ENCODE results near the gene NFATC1. TPM values are rescaled to one million over a fixed set of nuclear protein-coding genes. Genes with fewer than 3 reads are reported as not detected.

Gene NFATC1
- total and polyA plus RNA-seq, 2 experiments from 2014 or later = 4.2 to 11.3 TPM

- Histone ChIP-seq H3K27ac (peak overlapping the region; percentile 55), H4K20me1 (ENCODE audit: insufficient read depth, poor library complexity, severe bottlenecking) (no peaks in the 10 kb centered on the region), H3K27me3 (no peaks in the 10 kb centered on the region), H3K9me3 (ENCODE audit: low read depth) (no peaks in the 10 kb centered on the region), H3K4me2 (no peak overlapping the region), H3K9me2 (replicated peaks; ENCODE audit: insufficient read depth) (no peaks in the 10 kb centered on the region), H2AFZ (no peak overlapping the region), H3K4me3 (no peak overlapping the region), H3K4me1 (ENCODE audit: insufficient read depth) (no peaks in the 10 kb centered on the region), H3K36me3 (replicated peaks; ENCODE audit: insufficient read depth, low read depth) (no peaks in the 10 kb centered on the region), H3K79me2 (no peaks in the 10 kb centered on the region)
- TF ChIP-seq CTCF (IDR thresholded peaks at IDR 0.05; ENCODE audit: poor library complexity) (no peak), EZH2 (IDR thresholded peaks at IDR 0.05; ENCODE audit: borderline replicate concordance) (no peak), EZH2phosphoT487 (IDR thresholded peaks at IDR 0.05; ENCODE audit: low read depth, severe bottlenecking, unreplicated experiment) (no peak)
- WGBS (ENCODE audit: low lambda C conversion rate, missing lambda C conversion rate) = 77% methylated on average over 36 of the region's 36 CpGs
- DNase-seq (ENCODE audit: low spot score) = no peak
Measured at GRCh38 chr18:79547413-79548076, 151.8 kb downstream of the NFATC1 start.

- no peaks in the 10 kb centered on the region for H3K36me3 ChIP-seq (replicated peaks; ENCODE audit: insufficient read depth, low read depth)
- H3K9me3 ChIP-seq (ENCODE audit: low read depth) = no peaks in the 10 kb centered on the region
- no peaks in the 10 kb centered on the region for H3K27me3 ChIP-seq
- H3K9me2 ChIP-seq (replicated peaks; ENCODE audit: insufficient read depth) = no peaks in the 10 kb centered on the region
- no peak overlapping the region for H3K4me2 ChIP-seq
- no peak overlapping the region for H3K4me3 ChIP-seq
- no peak for TF ChIP-seq EZH2 (IDR thresholded peaks at IDR 0.05; ENCODE audit: borderline replicate concordance)
- DNase-seq (ENCODE audit: low spot score) = no peak
- H3K4me1 ChIP-seq (ENCODE audit: insufficient read depth) = no peaks in the 10 kb centered on the region
- 96% methylated on average over 22 of the region's 25 CpGs for WGBS (ENCODE audit: low lambda C conversion rate, missing lambda C conversion rate)
- H2AFZ ChIP-seq = no peak overlapping the region
- H3K27ac ChIP-seq = no peak overlapping the region
- H3K79me2 ChIP-seq = no peaks in the 10 kb centered on the region
- H4K20me1 ChIP-seq (ENCODE audit: insufficient read depth, poor library complexity, severe bottlenecking) = no peaks in the 10 kb centered on the region
Measured at GRCh38 chr18:79548077-79548450, 152.3 kb downstream of the NFATC1 start.

- WGBS (ENCODE audit: low lambda C conversion rate, missing lambda C conversion rate) = 96% methylated on average over 24 of the region's 24 CpGs
- Histone ChIP-seq H3K4me1 (ENCODE audit: insufficient read depth) (no peaks in the 10 kb centered on the region), H3K9me2 (replicated peaks; ENCODE audit: insufficient read depth) (no peaks in the 10 kb centered on the region), H3K27me3 (no peaks in the 10 kb centered on the region), H3K79me2 (no peaks in the 10 kb centered on the region), H3K27ac (no peak overlapping the region), H3K4me2 (no peak overlapping the region), H3K4me3 (no peak overlapping the region), H2AFZ (no peak overlapping the region), H3K9me3 (ENCODE audit: low read depth) (no peaks in the 10 kb centered on the region), H3K36me3 (replicated peaks; ENCODE audit: insufficient read depth, low read depth) (no peaks in the 10 kb centered on the region), H4K20me1 (ENCODE audit: insufficient read depth, poor library complexity, severe bottlenecking) (no peaks in the 10 kb centered on the region)
- no peak for DNase-seq (ENCODE audit: low spot score)
- TF ChIP-seq CTCF (IDR thresholded peaks at IDR 0.05; ENCODE audit: poor library complexity) (no peak), EZH2 (IDR thresholded peaks at IDR 0.05; ENCODE audit: borderline replicate concordance) (no peak)
Measured at GRCh38 chr18:79548621-79548985, 152.9 kb downstream of the NFATC1 start.

GRCh38 chr18:79548986-79549637 is 153.4 kb downstream of the NFATC1 start:
- no peak overlapping the region for H3K4me3 ChIP-seq
- H4K20me1 ChIP-seq (ENCODE audit: insufficient read depth, poor library complexity, severe bottlenecking) = no peaks in the 10 kb centered on the region
- H3K79me2 ChIP-seq = no peaks in the 10 kb centered on the region
- no peak for DNase-seq (ENCODE audit: low spot score)
- TF ChIP-seq EZH2 (IDR thresholded peaks at IDR 0.05; ENCODE audit: borderline replicate concordance) (no peak), CTCF (IDR thresholded peaks at IDR 0.05; ENCODE audit: poor library complexity) (no peak), EZH2phosphoT487 (IDR thresholded peaks at IDR 0.05; ENCODE audit: low read depth, severe bottlenecking, unreplicated experiment) (no peak)
- no peaks in the 10 kb centered on the region for H3K9me2 ChIP-seq (replicated peaks; ENCODE audit: insufficient read depth)
- H3K4me2 ChIP-seq = no peak overlapping the region
- 95% methylated on average over 30 of the region's 31 CpGs for WGBS (ENCODE audit: low lambda C conversion rate, missing lambda C conversion rate)
- no peak overlapping the region for H2AFZ ChIP-seq
- H3K27ac ChIP-seq = no peak overlapping the region
- H3K36me3 ChIP-seq (replicated peaks; ENCODE audit: insufficient read depth, low read depth) = no peaks in the 10 kb centered on the region
- H3K9me3 ChIP-seq (ENCODE audit: low read depth) = no peaks in the 10 kb centered on the region
- no peaks in the 10 kb centered on the region for H3K4me1 ChIP-seq (ENCODE audit: insufficient read depth)
- no peaks in the 10 kb centered on the region for H3K27me3 ChIP-seq
